Measurements from ENCODE around the gene NTNG2.

DNA sequence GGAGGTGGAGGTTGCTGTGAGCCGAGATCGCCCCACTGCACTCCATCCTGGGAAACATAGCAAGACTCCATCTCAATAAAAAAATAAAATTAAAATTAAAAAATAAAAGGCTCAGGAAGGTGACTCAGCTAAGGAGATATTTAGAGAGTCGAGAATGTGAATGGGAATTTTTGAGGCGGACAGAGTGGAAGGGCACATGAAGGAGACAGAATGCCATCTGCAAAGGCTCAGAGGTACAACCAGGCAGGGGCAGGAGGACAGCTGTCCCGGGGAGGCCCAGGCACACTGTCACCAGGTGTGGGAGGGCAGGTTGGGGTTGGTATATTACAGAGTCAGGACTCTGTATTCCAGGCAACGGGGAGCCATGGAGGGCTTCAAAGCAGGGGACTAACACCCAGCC, 35.5 kb downstream of the NTNG2 start:
- TF ChIP-seq RARB (CRISPR knock-in tag; IDR thresholded peaks at IDR 0.05): no peak
- TF ChIP-seq ZNF565 (CRISPR knock-in tag; conservative IDR thresholded peaks at IDR 0.05; ENCODE audit: low read depth): no peak
- no peak for TF ChIP-seq ARNTL (CRISPR knock-in tag; IDR thresholded peaks at IDR 0.05; ENCODE audit: borderline replicate concordance, low read depth)
- no peak for TF ChIP-seq PATZ1 (CRISPR knock-in tag; IDR thresholded peaks at IDR 0.05; ENCODE audit: borderline replicate concordance)
- TF ChIP-seq TOX (CRISPR knock-in tag; IDR thresholded peaks at IDR 0.05; ENCODE audit: borderline replicate concordance): no peak
- no peak for TF ChIP-seq POU6F1 (CRISPR knock-in tag; IDR thresholded peaks at IDR 0.05; ENCODE audit: borderline replicate concordance, low read depth)
- no peak for TF ChIP-seq CREB5 (CRISPR knock-in tag; IDR thresholded peaks at IDR 0.05; ENCODE audit: low read depth)
- TF ChIP-seq TSHZ2 (CRISPR knock-in tag; IDR thresholded peaks at IDR 0.05): no peak
- TF ChIP-seq ZFP3 (CRISPR knock-in tag; IDR thresholded peaks at IDR 0.05): no peak
- TF ChIP-seq, protein P1, sequence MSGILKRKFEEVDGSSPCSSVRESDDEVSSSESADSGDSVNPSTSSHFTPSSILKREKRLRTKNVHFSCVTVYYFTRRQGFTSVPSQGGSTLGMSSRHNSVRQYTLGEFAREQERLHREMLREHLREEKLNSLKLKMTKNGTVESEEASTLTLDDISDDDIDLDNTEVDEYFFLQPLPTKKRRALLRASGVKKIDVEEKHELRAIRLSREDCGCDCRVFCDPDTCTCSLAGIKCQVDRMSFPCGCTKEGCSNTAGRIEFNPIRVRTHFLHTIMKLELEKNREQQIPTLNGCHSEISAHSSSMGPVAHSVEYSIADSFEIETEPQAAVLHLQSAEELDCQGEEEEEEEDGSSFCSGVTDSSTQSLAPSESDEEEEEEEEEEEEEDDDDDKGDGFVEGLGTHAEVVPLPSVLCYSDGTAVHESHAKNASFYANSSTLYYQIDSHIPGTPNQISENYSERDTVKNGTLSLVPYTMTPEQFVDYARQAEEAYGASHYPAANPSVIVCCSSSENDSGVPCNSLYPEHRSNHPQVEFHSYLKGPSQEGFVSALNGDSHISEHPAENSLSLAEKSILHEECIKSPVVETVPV (CRISPR knock-in tag; IDR thresholded peaks at IDR 0.05): no peak
- TF ChIP-seq ZFP30 (CRISPR knock-in tag; IDR thresholded peaks at IDR 0.05): no peak
- no peak for TF ChIP-seq OSR1 (CRISPR knock-in tag; IDR thresholded peaks at IDR 0.05)
- no peak for TF ChIP-seq TCF4 (CRISPR knock-in tag; IDR thresholded peaks at IDR 0.05; ENCODE audit: borderline replicate concordance)
